Psoas muscle (tissue), 8 donors: Measurements from ENCODE around the gene PSMA8. TPM values are rescaled to one million over a fixed set of nuclear protein-coding genes. Genes with fewer than 3 reads are reported as not detected.

Source experiments
- ATAC-seq, 4 donors: fragments of 200-7000 bp; cut with Tn5 transposase; one replicate each; pipeline ENCODE4 v1.9.1; 2020; ENCODE audit warnings: moderate library complexity in 3 of 4, mild to moderate bottlenecking in 2 of 4
- DNase-seq, 2 donors: peaks; one replicate each; pipeline ENCODE4 v3.0.0-alpha.2; 2020
- H3K27ac ChIP-seq: fragments of 200-600 bp; one replicate; pipeline ENCODE4 v1.8.0; 2022
- H3K27me3 ChIP-seq, 3 donors: fragments of 200-600 bp in 1 of 3; one replicate each; pipeline versions ENCODE4 v1.6.1 to v1.8.0; 2013 to 2022; ENCODE audit warnings: low read length in 2 of 3, mild to moderate bottlenecking in 2 of 3, moderate library complexity in 1 of 3; ENCODE audit not compliant: insufficient read depth in 3 of 3
- H3K36me3 ChIP-seq, 2 donors: fragments of 200-600 bp in 1 of 2; one replicate each; pipeline versions ENCODE4 v1.6.1 to v1.8.0; 2013 to 2022; ENCODE audit warnings: low read depth in 1 of 2, mild to moderate bottlenecking in 1 of 2, moderate library complexity in 1 of 2; ENCODE audit not compliant: insufficient read depth in 1 of 2
- H3K4me1 ChIP-seq: fragments of 200-600 bp; one replicate; pipeline ENCODE4 v1.8.0; 2022
- H3K4me3 ChIP-seq: fragments of 200-600 bp; one replicate; pipeline ENCODE4 v1.8.0; 2022; ENCODE audit warnings: mild to moderate bottlenecking
- H3K9me3 ChIP-seq: fragments of 200-600 bp; one replicate; pipeline ENCODE4 v1.8.0; 2022
- CTCF ChIP-seq: fragments of 200-600 bp; IDR thresholded peaks from one replicate; pipeline ENCODE4 v1.8.0; 2022; ENCODE audit warnings: antibody characterized with exemption
- WGBS, 3 donors: extraction: QIAGEN DNeasy Blood & Tissue Kit; methylation state at CpG; one replicate each; pipeline versions ENCODE4 v1.1.6 to v1.1.7; 2013; 5-methylcytosine and 5-hydroxymethylcytosine counted together
- intact Hi-C, 2 donors: fragments of 100-400 bp; cut with DNase I; formaldehyde crosslinking; loops; one replicate each; pipeline versions ENCODE4 v1.11.0 to v1.14.2; 2022
- polyA plus RNA-seq, 3 donors: library from polyadenylated mRNA; stranded (reverse); fragments of 200-250 nt; gene quantifications; one replicate each; pipeline ENCODE4 v1.2.3, GENCODE V29; 2013
- total RNA-seq, 4 donors: library from RNA; stranded (reverse); fragmentation: NEBNext Ultra II Directional in 2 of 4; extraction: Animal tissue kit (Norgen Biotek cat#: 25700) in 2 of 4; gene quantifications; one replicate each; pipeline versions ENCODE4 v1.2.1 to v1.2.4, GENCODE V29; 2021 to 2023
- donor health status: healthy with polysubstance abuse.
- donor health status: DM: no; HTN: no; CAD: no; lungs with moderate emphysema.
- donor health status: Bipolar disorder and iron deficiency.
- donor health status: healthy.
- donor health status: DM: yes; HTN: yes; CAD: no.
- donor health status: DM: no; HTN: no; CAD: no.
- donor health status: DM: no; HTN: no; CAD: no.
- donor health status: DM: yes; HTN: yes; CAD: no.

The PSMA8 gene
- total and polyA plus RNA-seq, 7 donors = not detected

- Histone ChIP-seq H3K36me3 (no peaks in the 10 kb centered on the region), H3K9me3 (no peaks in the 10 kb centered on the region), H3K4me3 (peak overlapping the region; percentile 95), H3K27ac (peak overlapping the region; percentile 93), H3K4me1 (peaks cover 14% of the 10 kb centered on the region), H3K27me3 (no peaks in the 10 kb centered on the region)
- DNase-seq (no peak), ATAC-seq (no peak)
- WGBS, 3 donors = 7 to 11% (median 8%) methylated on average over 8 of the region's 8 CpGs
- intact Hi-C loops = loop anchor here in 1 of 2 donors (2.0 to 10.0 kb wide), 3 partner anchors 76 to 429 kb away; no protein-coding TSS in a partner anchor
- no peak for TF ChIP-seq CTCF
Observed at GRCh38 chr18:26225915-26226228, 92.2 kb downstream of the PSMA8 start.

GRCh38 chr18:26226229-26227050 lies 92.8 kb downstream of the PSMA8 start, which contains the start of gene TAF4B:
TAF4B (plus strand) TSS chr18:26226445; CDS start chr18:26226934, 489 bp downstream.
- intact Hi-C loops = loop anchor here in 1 of 2 donors (5.0 to 10.0 kb wide), 2 partner anchors 76 to 428 kb away; no protein-coding TSS in a partner anchor
- peak; percentile 97 to 99 (median 98) for ATAC-seq
- WGBS, 3 donors = 0 to 1% (median 0%) methylated on average over 76 to 101 of the region's 101 CpGs
- no peaks in the 10 kb centered on the region for H3K27me3 ChIP-seq
- peak within 1 kb of the TSS; percentile 93 for H3K27ac ChIP-seq
- DNase-seq = peak; percentile 96 to 97
- no peaks in the 10 kb centered on the region for H3K36me3 ChIP-seq
- H3K4me1 ChIP-seq = peaks cover 14% of the 10 kb centered on the region
- H3K4me3 ChIP-seq = peak within 1 kb of the TSS; percentile 95
- no peak for TF ChIP-seq CTCF
- no peaks in the 10 kb centered on the region for H3K9me3 ChIP-seq

GRCh38 chr18:26227051-26227670 lies 93.5 kb downstream of the PSMA8 start:
- H3K4me1 ChIP-seq = peaks cover 14% of the 10 kb centered on the region
- H3K27ac ChIP-seq = peak overlapping the region; percentile 93
- intact Hi-C loops = loop anchor here in 1 of 2 donors (5.0 to 10.0 kb wide), 2 partner anchors 75 to 428 kb away; no protein-coding TSS in a partner anchor
- peak overlapping the region; percentile 95 for H3K4me3 ChIP-seq
- ATAC-seq (peak in 1 of 4 donors; percentile 4), DNase-seq (no peak)
- no peaks in the 10 kb centered on the region for H3K9me3 ChIP-seq
- WGBS, 3 donors = 16 to 18% (median 16%) methylated on average over 27 to 28 of the region's 28 CpGs
- no peaks in the 10 kb centered on the region for H3K27me3 ChIP-seq
- TF ChIP-seq CTCF = no peak
- no peaks in the 10 kb centered on the region for H3K36me3 ChIP-seq

GRCh38 chr18:26228562-26229260 lies 95.0 kb downstream of the PSMA8 start:
- intact Hi-C loops = loop anchor here in 1 of 2 donors (5.0 to 10.0 kb wide), 2 partner anchors 74 to 426 kb away; no protein-coding TSS in a partner anchor
- WGBS, 3 donors = 85 to 92% (median 89%) methylated on average over 6 of the region's 6 CpGs

More at GRCh38 chr18:26228562-26229260, 95.0 kb downstream of the PSMA8 start:
- Histone ChIP-seq H3K4me3 (peak overlapping the region; percentile 95), H3K27me3 (no peaks in the 10 kb centered on the region), H3K4me1 (peaks cover 14% of the 10 kb centered on the region), H3K9me3 (no peaks in the 10 kb centered on the region), H3K27ac (no peak overlapping the region), H3K36me3 (no peaks in the 10 kb centered on the region)
- no peak for ATAC-seq
- DNase-seq = no peak
- TF ChIP-seq CTCF = no peak
